Uterus (tissue), 2 donors: ENCODE measurements around the gene MAN2B2.

Experiments used
- POLR2A ChIP-seq, 2 donors: fragments of 450-650 bp; IDR thresholded peaks; one replicate each; pipeline ENCODE4 v1.6.1; 2016; ENCODE audit warnings: antibody characterized with exemption in 2 of 2, mild to moderate bottlenecking in 1 of 2, moderate library complexity in 1 of 2
- TF ChIP-seq, protein P1 (sequence below), 4 experiments: fragments of 200-600 bp in 2 of 4; fragments of 450-650 bp in 2 of 4; sonication (generic) in 2 of 4; IDR thresholded peaks; one replicate each; pipeline ENCODE4 v1.5.1; 2016 to 2019; ENCODE audit warnings: antibody characterized with exemption in 4 of 4, mild to moderate bottlenecking in 2 of 4, moderate library complexity in 1 of 4

DNA sequence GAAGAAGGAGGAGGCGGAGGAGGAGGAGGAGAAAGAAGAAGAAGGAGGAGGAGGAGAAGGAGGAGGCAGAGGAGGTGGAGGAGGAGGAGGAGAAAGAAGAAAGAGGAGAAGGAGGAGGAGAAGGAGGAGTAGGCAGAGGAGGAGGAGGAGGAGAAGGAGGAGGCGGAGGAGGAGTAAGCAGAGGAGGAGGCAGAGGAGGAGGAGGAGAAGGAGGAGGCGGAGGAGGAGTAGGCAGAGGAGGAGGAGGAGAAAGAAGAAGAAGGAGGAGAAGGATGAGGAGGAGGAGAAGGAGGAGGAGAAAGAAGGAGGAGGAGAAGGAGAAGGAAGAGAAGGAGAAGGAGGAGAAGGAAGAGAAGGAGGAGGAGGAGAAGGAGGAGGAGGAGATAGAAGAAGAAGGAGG is 85.4 kb downstream of the MAN2B2 start:
- TF ChIP-seq, protein P1, sequence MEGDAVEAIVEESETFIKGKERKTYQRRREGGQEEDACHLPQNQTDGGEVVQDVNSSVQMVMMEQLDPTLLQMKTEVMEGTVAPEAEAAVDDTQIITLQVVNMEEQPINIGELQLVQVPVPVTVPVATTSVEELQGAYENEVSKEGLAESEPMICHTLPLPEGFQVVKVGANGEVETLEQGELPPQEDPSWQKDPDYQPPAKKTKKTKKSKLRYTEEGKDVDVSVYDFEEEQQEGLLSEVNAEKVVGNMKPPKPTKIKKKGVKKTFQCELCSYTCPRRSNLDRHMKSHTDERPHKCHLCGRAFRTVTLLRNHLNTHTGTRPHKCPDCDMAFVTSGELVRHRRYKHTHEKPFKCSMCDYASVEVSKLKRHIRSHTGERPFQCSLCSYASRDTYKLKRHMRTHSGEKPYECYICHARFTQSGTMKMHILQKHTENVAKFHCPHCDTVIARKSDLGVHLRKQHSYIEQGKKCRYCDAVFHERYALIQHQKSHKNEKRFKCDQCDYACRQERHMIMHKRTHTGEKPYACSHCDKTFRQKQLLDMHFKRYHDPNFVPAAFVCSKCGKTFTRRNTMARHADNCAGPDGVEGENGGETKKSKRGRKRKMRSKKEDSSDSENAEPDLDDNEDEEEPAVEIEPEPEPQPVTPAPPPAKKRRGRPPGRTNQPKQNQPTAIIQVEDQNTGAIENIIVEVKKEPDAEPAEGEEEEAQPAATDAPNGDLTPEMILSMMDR (IDR thresholded peaks at IDR 0.05): no peak
- no peak for TF ChIP-seq POLR2A (IDR thresholded peaks at IDR 0.05)
